CD8-positive, alpha-beta memory T cell (primary cell): ENCODE measurements around the gene DCANP1. TPM values are rescaled to one million over a fixed set of nuclear protein-coding genes. Genes with fewer than 3 reads are reported as not detected.

ENCODE experiments used
- CTCF ChIA-PET: fragments of 350-600 bp; sonication (Branson Sonifier 250); formaldehyde crosslinking; loops from one replicate; lab custom pipeline; 2021; ENCODE audit warnings: antibody characterized with exemption; lab: Charles Lee
- POLR2A ChIA-PET: fragments of 350-600 bp; sonication (Branson Sonifier 250); formaldehyde crosslinking; loops from one replicate; lab custom pipeline; 2021; ENCODE audit warnings: antibody characterized with exemption; lab: Charles Lee
- DNase-seq, 5 donors: peaks; one replicate each; pipeline versions ENCODE4 v3.0.0 to v3.0.0-alpha.2; 2020 to 2022; ENCODE audit warnings: mixed read lengths in 1 of 5
- H3K27ac ChIP-seq: one replicate; pipeline ENCODE4 v1.7.0; 2013; ENCODE audit warnings: low read depth, mild to moderate bottlenecking, low read length, moderate library complexity
- H3K27me3 ChIP-seq: 2 replicates; pipeline ENCODE4 v1.7.0; 2013; ENCODE audit warnings: low read length, mild to moderate bottlenecking; ENCODE audit not compliant: insufficient read depth, poor library complexity, severe bottlenecking
- H3K36me3 ChIP-seq: 2 replicates; pipeline ENCODE4 v1.7.0; 2013; ENCODE audit warnings: mild to moderate bottlenecking, low read length, moderate library complexity; ENCODE audit not compliant: insufficient read depth
- H3K4me1 ChIP-seq: 2 replicates; pipeline ENCODE4 v1.7.0; 2013; ENCODE audit warnings: mild to moderate bottlenecking, low read length, moderate library complexity; ENCODE audit not compliant: insufficient read depth
- H3K4me3 ChIP-seq: 2 replicates; pipeline ENCODE4 v1.7.0; 2013; ENCODE audit warnings: mild to moderate bottlenecking, low read length
- H3K9me3 ChIP-seq: 2 replicates; pipeline ENCODE4 v1.7.0; 2013; ENCODE audit warnings: mild to moderate bottlenecking, low read length
- H3K27ac Mint-ChIP-seq, 8 donors: one replicate each; pipeline ENCODE4 v1.8.0; 2020 to 2021; ENCODE audit warnings: mixed read lengths in 8 of 8, mild to moderate bottlenecking in 6 of 8, inconsistent platforms in 3 of 8, moderate library complexity in 3 of 8
- H3K27me3 Mint-ChIP-seq, 2 donors: one replicate each; pipeline ENCODE4 v1.8.0; 2020 to 2021; ENCODE audit warnings: mixed read lengths in 2 of 2, mild to moderate bottlenecking in 1 of 2, moderate library complexity in 1 of 2
- H3K36me3 Mint-ChIP-seq, 3 donors: one replicate each; pipeline ENCODE4 v1.8.0; 2020 to 2021; ENCODE audit warnings: mixed read lengths in 3 of 3, inconsistent platforms in 1 of 3, mild to moderate bottlenecking in 1 of 3
- H3K4me1 Mint-ChIP-seq, 3 donors: one replicate each; pipeline ENCODE4 v1.8.0; 2020 to 2021; ENCODE audit warnings: mixed read lengths in 3 of 3, inconsistent platforms in 1 of 3, mild to moderate bottlenecking in 1 of 3
- H3K4me3 Mint-ChIP-seq, 7 donors: one replicate each; pipeline ENCODE4 v1.8.0; 2020 to 2021; ENCODE audit warnings: mixed read lengths in 7 of 7, mild to moderate bottlenecking in 6 of 7, moderate library complexity in 4 of 7, inconsistent platforms in 2 of 7
- H3K9me3 Mint-ChIP-seq, 5 donors: one replicate each; pipeline ENCODE4 v1.8.0; 2020 to 2022; ENCODE audit warnings: mixed read lengths in 5 of 5, mild to moderate bottlenecking in 3 of 5, moderate library complexity in 2 of 5, inconsistent platforms in 1 of 5
- polyA plus RNA-seq: library from polyadenylated mRNA; unstranded; fragments of 300-500 nt; fragmentation: Illumina TruSeq; gene quantifications from one replicate; pipeline ENCODE4 v1.2.3, GENCODE V29; 2021
- total RNA-seq, 2 experiments: library from RNA; stranded (reverse); gene quantifications; one replicate each; pipeline ENCODE4 v1.2.3, GENCODE V29; 2021

The DCANP1 gene
- total and polyA plus RNA-seq, 3 experiments from 2014 or later: not detected

GRCh38 chr5:135446615-135447014, 533 bp downstream of the DCANP1 start:
- Mint-ChIP-seq H3K27me3 (peaks cover 7 to 12% of the 10 kb centered on the region in 2 donors), H3K4me1 (no peaks in the 10 kb centered on the region), H3K27ac (no peak overlapping the region), H3K36me3 (no peaks in the 10 kb centered on the region), H3K9me3 (no peaks in the 10 kb centered on the region), H3K4me3 (no peak overlapping the region)
- POLR2A ChIA-PET: no interaction called here
- Histone ChIP-seq H3K27ac (no peak overlapping the region), H3K36me3 (no peaks in the 10 kb centered on the region), H3K4me1 (no peaks in the 10 kb centered on the region), H3K27me3 (no peaks in the 10 kb centered on the region), H3K9me3 (no peaks in the 10 kb centered on the region), H3K4me3 (no peak overlapping the region)
- CTCF ChIA-PET: interaction anchor here (1.6 to 3.3 kb wide), 2 partner anchors 9 to 11 kb away, joined by 5 to 16 read pairs; no protein-coding TSS in a partner anchor
- DNase-seq: no peak

DNA sequence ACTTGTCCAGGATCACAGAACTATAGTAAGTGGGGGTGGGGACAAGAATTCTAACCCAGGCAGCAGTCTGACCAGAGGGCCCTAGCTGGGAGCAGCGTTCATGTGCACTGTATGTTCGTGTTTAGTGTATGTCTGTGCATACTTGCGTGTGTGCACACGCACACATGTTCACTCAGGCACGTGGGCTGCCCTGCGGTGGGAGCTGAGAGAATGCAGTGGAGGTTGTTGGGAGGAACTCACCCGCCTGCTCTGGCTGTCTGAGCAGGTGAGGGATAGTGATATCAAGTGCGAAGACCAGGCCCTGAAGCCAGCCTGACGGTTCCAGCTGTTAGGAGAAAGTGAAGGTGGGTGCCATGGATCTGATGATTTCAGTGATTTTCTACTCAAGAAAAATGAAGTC, 942 bp downstream of the DCANP1 start:
- no peak for DNase-seq
- ChIA-PET POLR2A (no interaction called here), CTCF (interaction anchor here (0.8 to 3.3 kb wide), 3 partner anchors 9 to 11 kb away, joined by 3 to 16 read pairs (median 5); no protein-coding TSS in a partner anchor)
- Mint-ChIP-seq H3K4me1 (no peaks in the 10 kb centered on the region), H3K36me3 (no peaks in the 10 kb centered on the region), H3K4me3 (no peak overlapping the region), H3K27me3 (peaks cover 7 to 12% of the 10 kb centered on the region in 2 donors), H3K27ac (no peak overlapping the region), H3K9me3 (no peaks in the 10 kb centered on the region)
- H3K36me3 ChIP-seq: no peaks in the 10 kb centered on the region
- H3K4me1 ChIP-seq: no peaks in the 10 kb centered on the region
- no peak overlapping the region for H3K4me3 ChIP-seq
- no peaks in the 10 kb centered on the region for H3K9me3 ChIP-seq
- H3K27ac ChIP-seq: no peak overlapping the region
- H3K27me3 ChIP-seq: no peaks in the 10 kb centered on the region

GRCh38 chr5:135445306-135445985, 1.7 kb downstream of the DCANP1 start:
- no peaks in the 10 kb centered on the region for H3K36me3 Mint-ChIP-seq
- no peaks in the 10 kb centered on the region for H3K4me1 ChIP-seq
- no peak for DNase-seq
- H3K27me3 Mint-ChIP-seq: peaks cover 7 to 9% of the 10 kb centered on the region in 2 donors
- no peak overlapping the region for H3K27ac Mint-ChIP-seq
- no peaks in the 10 kb centered on the region for H3K9me3 Mint-ChIP-seq
- CTCF ChIA-PET: interaction anchor here (0.8 to 1.6 kb wide), 2 partner anchors 10 to 12 kb away, joined by 3 to 5 read pairs; no protein-coding TSS in a partner anchor
- no peaks in the 10 kb centered on the region for H3K4me1 Mint-ChIP-seq
- no peaks in the 10 kb centered on the region for H3K36me3 ChIP-seq
- no peak overlapping the region for H3K4me3 ChIP-seq
- POLR2A ChIA-PET: no interaction called here
- H3K27ac ChIP-seq: no peak overlapping the region
- no peaks in the 10 kb centered on the region for H3K27me3 ChIP-seq
- no peaks in the 10 kb centered on the region for H3K9me3 ChIP-seq
- H3K4me3 Mint-ChIP-seq: no peak overlapping the region

DNA sequence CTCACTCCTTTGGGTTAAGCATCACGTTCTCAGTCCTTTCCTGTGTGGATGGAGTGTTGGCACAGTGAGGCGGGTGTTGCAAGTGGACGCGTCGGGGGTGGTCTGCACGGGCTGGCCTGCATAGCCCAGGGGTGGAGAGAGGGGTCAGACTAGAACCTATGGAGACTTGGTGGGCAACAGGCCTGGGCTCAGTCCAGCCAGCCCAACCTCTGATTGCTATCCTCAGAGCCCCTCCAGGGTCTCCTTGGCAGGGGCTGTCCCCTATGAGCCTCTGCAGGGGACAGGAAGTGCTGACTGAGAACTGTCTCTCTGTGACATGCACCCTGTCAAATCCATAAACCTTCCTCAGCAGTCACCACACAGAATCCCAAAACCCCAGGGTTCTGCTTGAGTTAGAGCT, 2.3 kb downstream of the DCANP1 start:
- Histone ChIP-seq H3K4me3 (no peak overlapping the region), H3K27ac (no peak overlapping the region), H3K36me3 (no peaks in the 10 kb centered on the region), H3K27me3 (no peaks in the 10 kb centered on the region), H3K4me1 (no peaks in the 10 kb centered on the region), H3K9me3 (no peaks in the 10 kb centered on the region)
- no peak for DNase-seq
- Mint-ChIP-seq H3K4me1 (no peaks in the 10 kb centered on the region), H3K9me3 (no peaks in the 10 kb centered on the region), H3K27ac (no peak overlapping the region), H3K4me3 (no peak overlapping the region), H3K27me3 (peaks cover 5 to 6% of the 10 kb centered on the region in 2 donors), H3K36me3 (no peaks in the 10 kb centered on the region)
- ChIA-PET POLR2A (no interaction called here), CTCF (no interaction called here)

DNA sequence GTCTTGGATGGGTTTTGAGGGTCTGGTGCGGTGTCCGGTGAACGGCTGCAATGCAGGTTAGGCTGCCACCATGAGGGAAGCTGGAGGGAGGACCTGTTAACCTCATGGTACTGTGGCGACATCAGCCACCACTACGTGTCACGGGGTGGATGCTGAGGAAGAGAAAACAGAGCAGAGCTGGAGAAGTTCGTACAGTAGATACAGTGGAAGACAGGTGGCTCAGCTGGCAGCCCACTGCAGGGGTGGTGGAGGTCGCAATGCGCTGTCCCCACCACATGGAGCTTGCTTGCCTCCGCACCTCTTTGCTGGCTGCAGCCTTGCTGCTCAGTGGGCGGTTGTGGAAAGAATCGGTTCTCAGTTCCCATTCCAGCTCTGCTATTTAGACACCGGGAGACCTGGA, 2.8 kb downstream of the DCANP1 start:
- Histone ChIP-seq H3K27ac (no peak overlapping the region), H3K9me3 (no peaks in the 10 kb centered on the region), H3K36me3 (no peaks in the 10 kb centered on the region), H3K4me3 (no peak overlapping the region), H3K4me1 (no peaks in the 10 kb centered on the region), H3K27me3 (no peaks in the 10 kb centered on the region)
- Mint-ChIP-seq H3K36me3 (no peaks in the 10 kb centered on the region), H3K4me3 (no peak overlapping the region), H3K4me1 (no peaks in the 10 kb centered on the region), H3K9me3 (no peaks in the 10 kb centered on the region), H3K27me3 (peaks cover 4 to 6% of the 10 kb centered on the region in 2 donors), H3K27ac (no peak overlapping the region)
- no peak for DNase-seq
- ChIA-PET CTCF (no interaction called here), POLR2A (no interaction called here)

- H3K4me1 ChIP-seq: no peaks in the 10 kb centered on the region
- ChIA-PET CTCF (no interaction called here), POLR2A (no interaction called here)
- no peaks in the 10 kb centered on the region for H3K36me3 ChIP-seq
- Mint-ChIP-seq H3K4me3 (no peak overlapping the region), H3K27me3 (peaks cover 3 to 4% of the 10 kb centered on the region in 2 donors), H3K4me1 (no peaks in the 10 kb centered on the region), H3K9me3 (no peaks in the 10 kb centered on the region), H3K36me3 (no peaks in the 10 kb centered on the region), H3K27ac (peak overlapping the region in 1 of 8 donors; percentile 1)
- H3K27ac ChIP-seq: no peak overlapping the region
- H3K4me3 ChIP-seq: no peak overlapping the region
- H3K9me3 ChIP-seq: no peaks in the 10 kb centered on the region
- H3K27me3 ChIP-seq: no peaks in the 10 kb centered on the region
- no peak for DNase-seq
These were observed 3.8 kb downstream of the DCANP1 start for GRCh38 chr5:135443161-135443960.

GRCh38 chr5:135442431-135443160, 4.6 kb downstream of the DCANP1 start:
- Mint-ChIP-seq H3K36me3 (no peaks in the 10 kb centered on the region), H3K9me3 (no peaks in the 10 kb centered on the region), H3K4me1 (no peaks in the 10 kb centered on the region), H3K4me3 (no peak overlapping the region), H3K27ac (peak overlapping the region in 1 of 8 donors; percentile 1), H3K27me3 (peaks cover 1 to 4% of the 10 kb centered on the region in 2 donors)
- Histone ChIP-seq H3K9me3 (no peaks in the 10 kb centered on the region), H3K4me3 (no peak overlapping the region), H3K4me1 (no peaks in the 10 kb centered on the region), H3K36me3 (no peaks in the 10 kb centered on the region), H3K27ac (no peak overlapping the region), H3K27me3 (no peaks in the 10 kb centered on the region)
- POLR2A ChIA-PET: no interaction called here
- CTCF ChIA-PET: no interaction called here
- DNase-seq: no peak

DNA sequence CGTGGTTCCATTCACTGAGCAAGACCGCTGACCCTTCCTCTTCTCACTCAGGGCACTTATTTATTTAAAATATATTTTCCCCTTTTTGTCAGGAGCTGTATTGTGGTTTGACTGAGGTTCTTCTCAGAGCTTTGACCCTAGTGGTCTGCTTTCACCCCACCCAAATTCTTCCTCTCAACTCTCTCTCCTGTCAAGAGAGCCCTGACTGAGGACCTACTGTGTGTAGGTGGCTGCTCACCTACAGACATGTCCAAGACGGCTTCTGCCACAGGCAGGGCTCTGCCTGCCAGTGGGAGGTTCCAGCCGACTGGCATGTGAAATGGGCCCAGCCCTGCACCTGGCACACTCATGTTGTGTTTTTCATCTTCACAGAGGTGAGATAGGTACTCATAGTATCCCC, 5.2 kb downstream of the DCANP1 start:
- no peak overlapping the region for H3K4me3 ChIP-seq
- no peaks in the 10 kb centered on the region for H3K9me3 Mint-ChIP-seq
- no peak overlapping the region for H3K27ac ChIP-seq
- peaks cover 1 to 7% of the 10 kb centered on the region in 2 donors for H3K27me3 Mint-ChIP-seq
- ChIA-PET POLR2A (no interaction called here), CTCF (no interaction called here)
- H3K4me1 ChIP-seq: no peaks in the 10 kb centered on the region
- H3K36me3 Mint-ChIP-seq: no peaks in the 10 kb centered on the region
- no peaks in the 10 kb centered on the region for H3K4me1 Mint-ChIP-seq
- no peak overlapping the region for H3K27ac Mint-ChIP-seq
- no peaks in the 10 kb centered on the region for H3K36me3 ChIP-seq
- no peaks in the 10 kb centered on the region for H3K27me3 ChIP-seq
- no peak overlapping the region for H3K4me3 Mint-ChIP-seq
- no peaks in the 10 kb centered on the region for H3K9me3 ChIP-seq
- no peak for DNase-seq
